ENCODE data around the gene PDZRN3. TPM values are rescaled to one million over a fixed set of nuclear protein-coding genes. Genes with fewer than 3 reads are reported as not detected.
A peak's percentile ranks its signal among the peaks of the same experiment; 100 is the strongest.

PDZRN3 gene
- total RNA-seq, 1 experiment from 2014 or later: 12.5 TPM

- Mint-ChIP-seq H3K9me3 (ENCODE audit: unreplicated experiment) (no peaks in the 10 kb centered on the region), H3K27ac (ENCODE audit: unreplicated experiment) (no peak overlapping the region), H3K36me3 (ENCODE audit: insufficient read depth, unreplicated experiment) (peaks cover 9% of the 10 kb centered on the region), H3K4me1 (ENCODE audit: low read depth, unreplicated experiment) (no peaks in the 10 kb centered on the region), H3K4me3 (ENCODE audit: unreplicated experiment) (no peak overlapping the region), H3K27me3 (ENCODE audit: insufficient read depth, unreplicated experiment) (no peaks in the 10 kb centered on the region)
- H3K27me3 ChIP-seq (replicated peaks; ENCODE audit: control insufficient read depth, insufficient read depth, low read length): no peaks in the 10 kb centered on the region
- CTCF ChIA-PET: no interaction called here
- DNase-seq: peak in 1 of 2 experiments; percentile 50
- H3K9me3 ChIP-seq: no peaks in the 10 kb centered on the region
- TF ChIP-seq, protein P1, sequence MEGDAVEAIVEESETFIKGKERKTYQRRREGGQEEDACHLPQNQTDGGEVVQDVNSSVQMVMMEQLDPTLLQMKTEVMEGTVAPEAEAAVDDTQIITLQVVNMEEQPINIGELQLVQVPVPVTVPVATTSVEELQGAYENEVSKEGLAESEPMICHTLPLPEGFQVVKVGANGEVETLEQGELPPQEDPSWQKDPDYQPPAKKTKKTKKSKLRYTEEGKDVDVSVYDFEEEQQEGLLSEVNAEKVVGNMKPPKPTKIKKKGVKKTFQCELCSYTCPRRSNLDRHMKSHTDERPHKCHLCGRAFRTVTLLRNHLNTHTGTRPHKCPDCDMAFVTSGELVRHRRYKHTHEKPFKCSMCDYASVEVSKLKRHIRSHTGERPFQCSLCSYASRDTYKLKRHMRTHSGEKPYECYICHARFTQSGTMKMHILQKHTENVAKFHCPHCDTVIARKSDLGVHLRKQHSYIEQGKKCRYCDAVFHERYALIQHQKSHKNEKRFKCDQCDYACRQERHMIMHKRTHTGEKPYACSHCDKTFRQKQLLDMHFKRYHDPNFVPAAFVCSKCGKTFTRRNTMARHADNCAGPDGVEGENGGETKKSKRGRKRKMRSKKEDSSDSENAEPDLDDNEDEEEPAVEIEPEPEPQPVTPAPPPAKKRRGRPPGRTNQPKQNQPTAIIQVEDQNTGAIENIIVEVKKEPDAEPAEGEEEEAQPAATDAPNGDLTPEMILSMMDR (IDR thresholded peaks at IDR 0.05; ENCODE audit: insufficient read depth in 1 of 2, low read depth in 1 of 2, low read length in 1 of 2, severe bottlenecking in 1 of 2, unreplicated experiment in 1 of 2): peak; percentile 49 to 69
- no peaks in the 10 kb centered on the region for H3K4me1 ChIP-seq
- H3K4me3 ChIP-seq (ENCODE audit: low read depth, low read length): no peak overlapping the region
- H3K36me3 ChIP-seq (ENCODE audit: control insufficient read depth, insufficient read depth, low read length): no peaks in the 10 kb centered on the region
- no TSS peak for BruUV-seq (replicated peaks)
- POLR2A ChIA-PET: no interaction called here
- intact Hi-C loops (cut with micrococcal nuclease; ENCODE audit: unreplicated experiment): loop anchor here (1.0 to 5.0 kb wide), 3 partner anchors 70 to 331 kb away; no protein-coding TSS in a partner anchor
These were observed 192.6 kb downstream of the PDZRN3 start for GRCh38 chr3:73432023-73432705.

DNA sequence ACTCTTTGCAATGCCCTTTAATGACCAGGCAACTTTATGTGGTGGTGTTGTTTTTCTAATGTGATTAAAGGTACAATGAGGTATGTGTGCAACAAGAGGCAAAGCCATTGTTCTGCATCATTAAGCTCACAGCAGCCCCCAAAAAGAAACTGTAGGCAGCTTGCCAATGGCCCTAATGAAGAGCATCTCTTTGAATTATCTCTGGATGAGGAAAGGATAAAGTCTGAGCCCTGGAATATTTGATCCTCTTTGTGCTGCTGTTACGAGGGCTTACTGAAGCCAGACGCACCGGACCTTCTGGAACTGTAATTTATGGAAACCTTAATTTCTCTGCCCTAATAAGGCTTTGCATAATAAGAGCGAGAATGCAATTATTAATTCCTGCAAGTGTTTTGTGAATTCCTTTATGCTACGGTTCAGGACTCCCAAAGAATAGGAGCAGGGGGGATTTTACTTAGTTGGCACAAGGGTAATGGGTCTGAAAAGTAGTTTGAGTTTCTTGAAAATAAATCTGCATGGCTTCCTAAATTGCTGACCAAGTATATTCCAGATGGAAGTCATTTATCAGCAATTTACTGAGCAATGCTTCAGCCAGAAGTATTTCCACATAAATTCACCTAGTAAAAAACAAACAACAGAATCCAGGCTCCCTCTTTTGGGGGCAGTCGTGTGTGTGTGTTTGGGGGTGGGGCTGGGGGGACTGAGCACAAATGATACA is 193.4 kb downstream of the PDZRN3 start:
- ChIA-PET CTCF (no interaction called here), POLR2A (no interaction called here)
- Histone ChIP-seq H3K4me1 (no peaks in the 10 kb centered on the region), H3K27me3 (replicated peaks; ENCODE audit: control insufficient read depth, insufficient read depth, low read length) (no peaks in the 10 kb centered on the region), H3K4me3 (ENCODE audit: low read depth, low read length) (no peak overlapping the region), H3K36me3 (ENCODE audit: control insufficient read depth, insufficient read depth, low read length) (no peaks in the 10 kb centered on the region), H3K9me3 (no peaks in the 10 kb centered on the region)
- Mint-ChIP-seq H3K27ac (ENCODE audit: unreplicated experiment) (no peak overlapping the region), H3K4me1 (ENCODE audit: low read depth, unreplicated experiment) (no peaks in the 10 kb centered on the region), H3K9me3 (ENCODE audit: unreplicated experiment) (no peaks in the 10 kb centered on the region), H3K27me3 (ENCODE audit: insufficient read depth, unreplicated experiment) (no peaks in the 10 kb centered on the region), H3K4me3 (ENCODE audit: unreplicated experiment) (no peak overlapping the region), H3K36me3 (ENCODE audit: insufficient read depth, unreplicated experiment) (peaks cover 9% of the 10 kb centered on the region)
- BruUV-seq (replicated peaks): no TSS peak
- DNase-seq: no peak
- intact Hi-C loops (cut with micrococcal nuclease; ENCODE audit: unreplicated experiment): loop anchor here (5.0 kb wide), 1 partner anchor 284 kb away; no protein-coding TSS in a partner anchor
- TF ChIP-seq, protein P1 (IDR thresholded peaks at IDR 0.05; ENCODE audit: insufficient read depth in 1 of 2, low read depth in 1 of 2, low read length in 1 of 2, severe bottlenecking in 1 of 2, unreplicated experiment in 1 of 2): no peak

DNA sequence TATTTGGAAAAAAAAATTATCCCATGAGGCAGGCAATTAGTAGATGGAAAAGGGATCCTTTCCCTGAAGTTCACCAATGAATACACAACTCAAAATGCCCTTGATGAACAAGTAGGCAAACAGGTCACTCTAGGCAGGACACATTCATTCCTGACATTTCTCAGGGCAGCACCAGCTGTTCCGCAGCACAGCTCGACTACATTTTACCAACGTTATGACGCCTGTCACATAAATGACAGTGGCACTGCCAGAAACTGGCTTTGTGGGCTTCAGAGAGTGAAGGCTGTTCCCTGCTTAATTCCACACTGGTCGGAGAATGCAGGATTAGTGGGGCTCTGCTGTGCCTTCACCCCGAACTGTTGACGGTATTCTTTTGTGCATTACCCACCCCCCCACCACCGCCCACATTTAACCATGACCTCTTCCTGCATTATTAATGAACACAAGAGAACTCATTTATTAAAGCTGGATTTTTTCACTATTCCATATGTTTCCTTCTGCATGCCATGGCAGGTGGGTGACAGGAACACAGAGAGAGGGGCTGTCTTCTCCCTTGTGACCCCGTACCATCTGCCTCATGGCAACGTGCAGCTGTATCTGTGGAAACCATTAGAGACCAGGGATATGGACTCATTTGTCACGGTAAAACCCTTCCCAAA is 197.6 kb downstream of the PDZRN3 start:
- H3K9me3 ChIP-seq: no peaks in the 10 kb centered on the region
- ChIA-PET CTCF (no interaction called here), POLR2A (no interaction called here)
- no peak overlapping the region for H3K4me3 ChIP-seq (ENCODE audit: low read depth, low read length)
- no peak for DNase-seq
- H3K4me1 Mint-ChIP-seq (ENCODE audit: low read depth, unreplicated experiment): no peaks in the 10 kb centered on the region
- no peak overlapping the region for H3K4me3 Mint-ChIP-seq (ENCODE audit: unreplicated experiment)
- no peaks in the 10 kb centered on the region for H3K36me3 Mint-ChIP-seq (ENCODE audit: insufficient read depth, unreplicated experiment)
- H3K9me3 Mint-ChIP-seq (ENCODE audit: unreplicated experiment): no peaks in the 10 kb centered on the region
- no TSS peak for BruUV-seq (replicated peaks)
- TF ChIP-seq, protein P1 (IDR thresholded peaks at IDR 0.05; ENCODE audit: insufficient read depth in 1 of 2, low read depth in 1 of 2, low read length in 1 of 2, severe bottlenecking in 1 of 2, unreplicated experiment in 1 of 2): no peak
- H3K36me3 ChIP-seq (ENCODE audit: control insufficient read depth, insufficient read depth, low read length): no peaks in the 10 kb centered on the region
- no peaks in the 10 kb centered on the region for H3K27me3 Mint-ChIP-seq (ENCODE audit: insufficient read depth, unreplicated experiment)
- no peak overlapping the region for H3K27ac Mint-ChIP-seq (ENCODE audit: unreplicated experiment)
- intact Hi-C loops (cut with micrococcal nuclease; ENCODE audit: unreplicated experiment): no loop called here
- H3K27me3 ChIP-seq (replicated peaks; ENCODE audit: control insufficient read depth, insufficient read depth, low read length): no peaks in the 10 kb centered on the region
- no peaks in the 10 kb centered on the region for H3K4me1 ChIP-seq
